CD4-positive, CD25-positive, alpha-beta regulatory T cell (primary cell): ENCODE data around the gene KCNK18. TPM values are rescaled to one million over a fixed set of nuclear protein-coding genes. Genes with fewer than 3 reads are reported as not detected.

Experiments
- ATAC-seq, 2 donors: fragments of 150-1000 bp; cut with Tn5 transposase; one replicate each; pipeline ENCODE4 v1.10.0; 2021; ENCODE audit warnings: low read depth in 2 of 2, moderate number of reproducible peaks in 2 of 2, moderate library complexity in 1 of 2
- DNase-seq, 3 donors: peaks; one replicate each; pipeline versions ENCODE4 v3.0.0 to v3.0.0-alpha.2; 2012 to 2022; ENCODE audit warnings: mixed read lengths in 1 of 3
- H3K27ac ChIP-seq: one replicate; pipeline ENCODE4 v1.7.0; 2013; ENCODE audit warnings: mild to moderate bottlenecking, low read length; ENCODE audit not compliant: insufficient read depth, poor library complexity, severe bottlenecking
- H3K27me3 ChIP-seq: one replicate; pipeline ENCODE4 v1.7.0; 2013; ENCODE audit warnings: low read length; ENCODE audit not compliant: control insufficient read depth, insufficient read depth
- H3K36me3 ChIP-seq: one replicate; pipeline ENCODE4 v1.7.0; 2013; ENCODE audit warnings: mild to moderate bottlenecking, low read length, moderate library complexity; ENCODE audit not compliant: control insufficient read depth, insufficient read depth
- H3K4me1 ChIP-seq: 2 replicates; pipeline ENCODE4 v1.7.0; 2013; ENCODE audit warnings: mild to moderate bottlenecking, low read length; ENCODE audit not compliant: insufficient read depth, control insufficient read depth, poor library complexity, severe bottlenecking
- H3K4me3 ChIP-seq: one replicate; pipeline ENCODE4 v1.7.0; 2013; ENCODE audit warnings: low read depth, mild to moderate bottlenecking, low read length, moderate library complexity
- H3K9me3 ChIP-seq, 2 experiments: 1 replicate in 1 of 2; 2 replicates in 1 of 2; pipeline ENCODE4 v1.7.0; 2013; ENCODE audit warnings: low read length in 2 of 2, mild to moderate bottlenecking in 1 of 2, moderate library complexity in 1 of 2; ENCODE audit not compliant: control insufficient read depth in 2 of 2
- H3K27ac Mint-ChIP-seq, 3 donors: one replicate each; pipeline ENCODE4 v1.8.0; 2020 to 2022; ENCODE audit warnings: mild to moderate bottlenecking in 3 of 3, mixed read lengths in 3 of 3, moderate library complexity in 2 of 3
- H3K27me3 Mint-ChIP-seq: one replicate; pipeline ENCODE4 v1.8.0; 2022; ENCODE audit warnings: mild to moderate bottlenecking, mixed read lengths
- H3K36me3 Mint-ChIP-seq: one replicate; pipeline ENCODE4 v1.8.0; 2020; ENCODE audit warnings: mixed read lengths
- H3K4me1 Mint-ChIP-seq, 4 donors: one replicate each; pipeline ENCODE4 v1.8.0; 2020 to 2022; ENCODE audit warnings: mixed read lengths in 4 of 4, mild to moderate bottlenecking in 1 of 4
- H3K4me3 Mint-ChIP-seq, 4 donors: one replicate each; pipeline ENCODE4 v1.8.0; 2020 to 2022; ENCODE audit warnings: mild to moderate bottlenecking in 4 of 4, mixed read lengths in 4 of 4, moderate library complexity in 3 of 4
- H3K9me3 Mint-ChIP-seq, 7 donors: one replicate each; pipeline ENCODE4 v1.8.0; 2020 to 2022; ENCODE audit warnings: mixed read lengths in 7 of 7, mild to moderate bottlenecking in 3 of 7, moderate library complexity in 2 of 7
- polyA plus RNA-seq, 4 donors: library from polyadenylated mRNA; unstranded; fragments of 300-500 nt; fragmentation: Illumina TruSeq; gene quantifications; one replicate each; pipeline ENCODE4 v1.2.3, GENCODE V29; 2021
- total RNA-seq: library from RNA; stranded (reverse); gene quantifications from one replicate; pipeline ENCODE4 v1.2.3, GENCODE V29; 2022

KCNK18 gene
- not detected for total RNA-seq
- not detected for polyA plus RNA-seq

- H3K9me3 Mint-ChIP-seq, result peaks cover 0 to 2% (median 0%) of the 10 kb centered on the region in 7 donors
Observed at GRCh38 chr10:117197189-117197588, at the start of gene KCNK18. Gene KCNK18 (plus strand): TSS chr10:117197489. CDS start chr10:117197489, 0 bp downstream.

GRCh38 chr10:117148284-117148683 is 49.0 kb upstream of the KCNK18 start:
- no peaks in the 10 kb centered on the region for H3K4me1 ChIP-seq
- no peaks in the 10 kb centered on the region for H3K36me3 Mint-ChIP-seq
- H3K4me3 ChIP-seq, result no peak overlapping the region
- DNase-seq, result no peak
- H3K27ac Mint-ChIP-seq, result no peak overlapping the region
- peaks cover 0 to 9% (median 1%) of the 10 kb centered on the region in 7 donors for H3K9me3 Mint-ChIP-seq
- no peak for ATAC-seq
- peaks cover 37% of the 10 kb centered on the region for H3K27me3 Mint-ChIP-seq
- H3K4me3 Mint-ChIP-seq, result no peak overlapping the region
- peaks cover 0 to 2% (median 0%) of the 10 kb centered on the region in 4 donors for H3K4me1 Mint-ChIP-seq
- no peaks in the 10 kb centered on the region for H3K36me3 ChIP-seq
- H3K27me3 ChIP-seq, result peaks cover 4% of the 10 kb centered on the region
- H3K9me3 ChIP-seq, result peaks cover 0 to 3% of the 10 kb centered on the region in 2 experiments
- H3K27ac ChIP-seq, result no peak overlapping the region

More at GRCh38 chr10:117197189-117197588, at the start of gene KCNK18:
- Histone ChIP-seq H3K4me3 (no peak within 1 kb of the TSS), H3K36me3 (no peaks in the 10 kb centered on the region), H3K27me3 (no peaks in the 10 kb centered on the region), H3K4me1 (no peaks in the 10 kb centered on the region), H3K27ac (no peak within 1 kb of the TSS), H3K9me3 (no peaks in the 10 kb centered on the region)
- H3K36me3 Mint-ChIP-seq, result no peaks in the 10 kb centered on the region
- no peak within 1 kb of the TSS for H3K4me3 Mint-ChIP-seq
- H3K4me1 Mint-ChIP-seq, result no peaks in the 10 kb centered on the region
- no peak for ATAC-seq
- H3K27ac Mint-ChIP-seq, result no peak within 1 kb of the TSS
- no peaks in the 10 kb centered on the region for H3K27me3 Mint-ChIP-seq
- no peak for DNase-seq

- Histone ChIP-seq H3K27me3 (peaks cover 4% of the 10 kb centered on the region), H3K27ac (no peak overlapping the region), H3K4me3 (no peak overlapping the region), H3K9me3 (no peaks in the 10 kb centered on the region), H3K36me3 (no peaks in the 10 kb centered on the region), H3K4me1 (no peaks in the 10 kb centered on the region)
- peaks cover 0 to 3% (median 0%) of the 10 kb centered on the region in 7 donors for H3K9me3 Mint-ChIP-seq
- H3K27ac Mint-ChIP-seq, result no peak overlapping the region
- no peaks in the 10 kb centered on the region for H3K36me3 Mint-ChIP-seq
- peaks cover 56% of the 10 kb centered on the region for H3K27me3 Mint-ChIP-seq
- no peak overlapping the region for H3K4me3 Mint-ChIP-seq
- DNase-seq (no peak), ATAC-seq (no peak)
- peaks cover 0 to 2% (median 0%) of the 10 kb centered on the region in 4 donors for H3K4me1 Mint-ChIP-seq
Observed at GRCh38 chr10:117152668-117153067, 44.6 kb upstream of the KCNK18 start.

- H3K9me3 ChIP-seq, result no peaks in the 10 kb centered on the region
- no peaks in the 10 kb centered on the region for H3K36me3 Mint-ChIP-seq
- H3K27me3 ChIP-seq, result peaks cover 34% of the 10 kb centered on the region
Observed at GRCh38 chr10:117158297-117158696, 39.0 kb upstream of the KCNK18 start.

GRCh38 chr10:117159390-117159789 is 37.9 kb upstream of the KCNK18 start:
- peaks cover 40% of the 10 kb centered on the region for H3K27me3 ChIP-seq
- DNase-seq (no peak), ATAC-seq (no peak)
- no peak overlapping the region for H3K4me3 ChIP-seq
- no peak overlapping the region for H3K4me3 Mint-ChIP-seq
- peaks cover 4 to 16% (median 12%) of the 10 kb centered on the region in 4 donors for H3K4me1 Mint-ChIP-seq
- peaks cover 0 to 5% (median 0%) of the 10 kb centered on the region in 7 donors for H3K9me3 Mint-ChIP-seq
- H3K27ac Mint-ChIP-seq, result no peak overlapping the region
- peaks cover 10% of the 10 kb centered on the region for H3K4me1 ChIP-seq
- H3K36me3 Mint-ChIP-seq, result no peaks in the 10 kb centered on the region
- H3K27ac ChIP-seq, result no peak overlapping the region
- H3K27me3 Mint-ChIP-seq, result peaks cover 81% of the 10 kb centered on the region
- H3K36me3 ChIP-seq, result no peaks in the 10 kb centered on the region
- H3K9me3 ChIP-seq, result no peaks in the 10 kb centered on the region

More at GRCh38 chr10:117158297-117158696, 39.0 kb upstream of the KCNK18 start:
- Mint-ChIP-seq H3K27ac (no peak overlapping the region), H3K4me3 (no peak overlapping the region), H3K27me3 (peaks cover 84% of the 10 kb centered on the region), H3K4me1 (peaks cover 0 to 16% (median 8%) of the 10 kb centered on the region in 4 donors), H3K9me3 (peaks cover 0 to 5% (median 0%) of the 10 kb centered on the region in 7 donors)
- Histone ChIP-seq H3K4me1 (peaks cover 5% of the 10 kb centered on the region), H3K4me3 (no peak overlapping the region), H3K36me3 (no peaks in the 10 kb centered on the region), H3K27ac (no peak overlapping the region)
- DNase-seq, result no peak
- ATAC-seq, result no peak

- H3K27ac ChIP-seq, result no peak overlapping the region
- Mint-ChIP-seq H3K36me3 (no peaks in the 10 kb centered on the region), H3K9me3 (peaks cover 0 to 3% (median 0%) of the 10 kb centered on the region in 7 donors), H3K27me3 (peaks cover 88% of the 10 kb centered on the region), H3K4me3 (no peak overlapping the region), H3K27ac (no peak overlapping the region), H3K4me1 (peaks cover 8 to 23% (median 17%) of the 10 kb centered on the region in 4 donors)
- DNase-seq (no peak), ATAC-seq (no peak)
- H3K27me3 ChIP-seq, result peaks cover 46% of the 10 kb centered on the region
- H3K4me3 ChIP-seq, result no peak overlapping the region
- H3K36me3 ChIP-seq, result no peaks in the 10 kb centered on the region
- H3K9me3 ChIP-seq, result no peaks in the 10 kb centered on the region
- H3K4me1 ChIP-seq, result peaks cover 15% of the 10 kb centered on the region
Observed at GRCh38 chr10:117160567-117160966, 36.7 kb upstream of the KCNK18 start.

- peaks cover 15% of the 10 kb centered on the region for H3K4me1 ChIP-seq
- no peaks in the 10 kb centered on the region for H3K36me3 Mint-ChIP-seq
- no peaks in the 10 kb centered on the region for H3K9me3 ChIP-seq
- H3K27ac Mint-ChIP-seq, result no peak overlapping the region
- H3K9me3 Mint-ChIP-seq, result peaks cover 0 to 3% (median 0%) of the 10 kb centered on the region in 7 donors
- H3K27ac ChIP-seq, result no peak overlapping the region
- peaks cover 8 to 29% (median 17%) of the 10 kb centered on the region in 4 donors for H3K4me1 Mint-ChIP-seq
- peaks cover 86% of the 10 kb centered on the region for H3K27me3 Mint-ChIP-seq
- H3K36me3 ChIP-seq, result no peaks in the 10 kb centered on the region
- H3K27me3 ChIP-seq, result peaks cover 48% of the 10 kb centered on the region
- no peak overlapping the region for H3K4me3 Mint-ChIP-seq
- no peak overlapping the region for H3K4me3 ChIP-seq
- DNase-seq (no peak), ATAC-seq (no peak)
Observed at GRCh38 chr10:117161386-117162033, 35.8 kb upstream of the KCNK18 start.
